ENCODE measurements around the gene ZNF10.

The ZNF10 gene

DNA sequence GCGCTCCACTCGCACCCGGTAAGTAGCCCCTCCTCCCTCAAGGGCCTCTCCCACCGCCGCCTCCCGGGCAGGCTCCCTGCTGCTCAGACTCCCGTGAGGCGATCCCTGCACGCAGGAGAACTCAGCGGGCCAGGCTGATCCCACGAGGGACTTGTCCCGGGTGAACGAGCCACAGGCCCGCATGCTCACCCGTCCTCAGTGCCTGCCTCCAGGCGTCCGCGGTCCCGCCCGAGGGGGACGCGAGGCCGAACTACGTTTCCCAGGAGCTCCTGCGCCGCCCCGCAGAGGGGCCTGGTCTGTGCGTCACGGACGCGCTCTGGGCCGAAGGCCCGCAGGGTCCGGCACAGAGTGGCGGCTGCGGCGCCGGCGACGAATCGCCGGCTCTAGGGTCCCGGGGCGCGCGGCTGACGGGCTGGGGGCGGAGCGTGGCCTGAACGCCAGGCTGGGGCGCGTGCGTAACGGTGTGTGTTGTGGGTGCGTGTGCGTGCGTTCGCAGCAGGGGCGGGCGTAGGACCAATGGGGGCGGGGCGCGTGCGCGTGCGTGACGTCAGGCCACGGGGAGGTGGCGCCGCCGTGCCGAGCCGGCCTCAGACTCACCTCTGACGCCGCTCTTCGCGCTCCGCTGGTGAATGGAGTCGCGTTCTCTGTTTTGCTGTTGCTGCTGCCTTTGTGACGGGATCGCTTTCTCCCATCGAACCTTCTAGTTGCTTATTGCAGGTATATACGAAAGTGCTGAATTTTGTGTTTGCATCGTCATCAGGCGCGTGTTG, at the start of gene ZNF10, which contains the start of gene ZNF891:
Gene ZNF10 (plus strand): TSS at position 590 of the 770 bp plus-strand sequence. CDS start 13,866 bp downstream, outside the sequence.
Gene ZNF891 (minus strand): TSS at position 237 of the 770 bp plus-strand sequence. CDS start 8,356 bp downstream, outside the sequence.
- peak; percentile 98 for DNase-seq

DNA sequence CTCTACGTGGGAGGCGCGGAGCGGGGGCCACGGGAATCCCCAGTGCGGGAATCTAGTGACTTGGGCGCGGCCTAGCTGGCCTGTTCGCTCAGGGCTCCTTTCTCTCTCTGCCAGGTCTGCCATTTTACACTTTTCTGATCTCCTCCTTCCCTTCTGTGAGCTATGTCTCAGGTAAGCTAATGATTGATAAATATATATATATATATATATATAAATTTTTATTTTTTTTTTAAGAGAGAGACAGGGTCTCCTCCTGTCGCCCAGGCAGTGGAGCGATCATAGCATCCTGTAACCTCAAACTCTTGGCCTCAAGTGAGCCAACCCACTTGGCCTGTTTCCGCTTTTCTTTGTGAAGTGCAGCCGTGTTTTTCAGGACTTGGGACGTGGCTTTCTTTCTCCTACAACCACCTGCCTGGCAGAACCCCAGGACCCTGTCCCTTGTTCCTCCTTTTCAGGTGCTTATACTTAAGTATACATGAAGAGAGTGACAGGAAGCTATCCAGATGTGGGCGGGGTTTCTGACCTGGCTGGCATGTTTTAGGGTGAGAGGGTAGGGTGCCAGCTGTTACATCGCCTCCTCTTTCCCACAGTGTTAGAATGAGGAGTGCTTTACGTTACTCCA, 49.2 kb upstream of the ZNF10 start:
- DNase-seq, result no peak

DNA sequence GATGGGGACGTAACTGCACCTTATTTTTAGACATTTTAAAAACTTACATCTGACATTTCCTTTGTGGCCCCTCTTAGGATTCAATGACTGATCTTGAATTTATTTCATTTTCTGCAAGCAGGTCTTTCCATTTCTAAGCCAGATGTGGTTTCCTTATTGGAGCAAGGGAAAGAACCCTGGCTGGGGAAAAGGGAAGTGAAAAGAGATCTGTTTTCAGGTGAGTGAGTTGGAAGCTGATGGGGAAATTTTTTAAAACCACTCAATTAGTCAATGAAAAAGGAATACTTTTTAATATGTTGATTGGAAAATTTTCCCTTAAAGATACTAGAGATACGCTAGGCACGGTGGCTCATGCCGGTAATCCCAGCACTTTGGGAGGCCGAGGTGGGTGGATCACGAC, 47.1 kb upstream of the ZNF10 start:
- DNase-seq, result no peak

DNA sequence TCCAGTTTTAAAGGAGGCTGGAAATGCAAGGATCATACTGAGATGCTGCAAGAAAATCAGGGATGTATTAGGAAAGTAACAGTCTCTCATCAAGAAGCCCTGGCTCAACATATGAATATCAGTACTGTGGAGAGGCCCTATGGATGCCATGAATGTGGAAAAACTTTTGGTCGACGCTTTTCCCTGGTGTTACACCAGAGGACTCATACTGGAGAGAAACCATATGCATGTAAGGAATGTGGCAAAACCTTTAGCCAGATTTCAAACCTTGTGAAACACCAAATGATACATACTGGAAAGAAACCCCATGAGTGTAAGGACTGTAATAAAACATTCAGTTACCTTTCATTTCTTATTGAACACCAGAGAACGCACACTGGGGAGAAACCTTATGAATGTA, 24.8 kb upstream of the ZNF10 start:
- no peak for DNase-seq

DNA sequence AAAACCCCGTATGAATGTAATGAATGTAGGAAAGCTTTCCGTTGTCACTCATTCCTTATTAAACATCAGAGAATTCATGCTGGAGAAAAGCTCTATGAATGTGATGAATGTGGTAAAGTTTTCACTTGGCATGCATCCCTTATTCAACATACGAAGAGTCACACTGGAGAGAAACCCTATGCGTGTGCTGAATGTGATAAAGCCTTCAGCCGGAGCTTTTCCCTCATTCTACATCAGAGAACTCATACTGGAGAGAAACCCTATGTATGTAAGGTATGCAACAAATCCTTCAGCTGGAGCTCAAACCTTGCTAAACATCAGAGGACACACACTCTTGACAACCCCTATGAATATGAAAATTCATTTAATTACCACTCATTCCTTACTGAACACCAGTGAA, 24.2 kb upstream of the ZNF10 start:
- no peak for DNase-seq

DNA sequence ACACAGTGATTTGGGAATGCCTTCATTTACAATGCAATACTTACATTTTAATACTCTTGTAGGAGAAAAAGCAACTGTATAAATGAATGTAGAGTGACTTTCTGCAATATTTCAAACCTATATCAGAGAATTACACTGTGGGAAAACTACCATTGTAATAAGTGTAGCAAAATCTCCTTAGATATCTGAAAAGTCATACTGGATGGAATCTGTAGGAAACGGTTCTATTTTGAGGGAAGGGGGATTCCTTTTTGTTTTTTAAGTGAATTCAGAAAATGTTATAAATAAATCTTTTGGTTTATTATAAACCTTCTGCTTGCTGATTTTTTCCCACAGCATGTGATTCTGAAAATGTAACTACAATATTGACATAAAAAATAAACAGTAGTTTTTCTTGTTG, 23.3 kb upstream of the ZNF10 start:
- no peak for DNase-seq

DNA sequence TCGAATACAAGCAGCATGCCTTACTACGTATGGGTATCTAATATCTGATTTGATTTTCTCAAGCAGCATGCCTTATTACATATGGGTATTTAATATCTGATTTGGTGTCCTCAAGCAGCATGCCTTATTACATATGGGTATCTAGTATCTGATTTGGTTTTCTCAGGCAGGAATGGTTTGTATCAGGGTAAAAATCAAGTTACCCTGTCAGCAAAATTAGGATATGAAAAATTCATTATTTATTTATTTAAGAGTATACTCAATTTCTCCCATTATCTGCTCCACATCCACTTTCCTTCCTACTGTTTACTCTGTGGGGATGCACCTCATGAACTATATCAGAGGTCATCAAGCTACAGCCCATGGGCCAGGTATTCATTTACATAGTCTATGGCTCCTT, 22.3 kb upstream of the ZNF10 start:
- no peak for DNase-seq

DNA sequence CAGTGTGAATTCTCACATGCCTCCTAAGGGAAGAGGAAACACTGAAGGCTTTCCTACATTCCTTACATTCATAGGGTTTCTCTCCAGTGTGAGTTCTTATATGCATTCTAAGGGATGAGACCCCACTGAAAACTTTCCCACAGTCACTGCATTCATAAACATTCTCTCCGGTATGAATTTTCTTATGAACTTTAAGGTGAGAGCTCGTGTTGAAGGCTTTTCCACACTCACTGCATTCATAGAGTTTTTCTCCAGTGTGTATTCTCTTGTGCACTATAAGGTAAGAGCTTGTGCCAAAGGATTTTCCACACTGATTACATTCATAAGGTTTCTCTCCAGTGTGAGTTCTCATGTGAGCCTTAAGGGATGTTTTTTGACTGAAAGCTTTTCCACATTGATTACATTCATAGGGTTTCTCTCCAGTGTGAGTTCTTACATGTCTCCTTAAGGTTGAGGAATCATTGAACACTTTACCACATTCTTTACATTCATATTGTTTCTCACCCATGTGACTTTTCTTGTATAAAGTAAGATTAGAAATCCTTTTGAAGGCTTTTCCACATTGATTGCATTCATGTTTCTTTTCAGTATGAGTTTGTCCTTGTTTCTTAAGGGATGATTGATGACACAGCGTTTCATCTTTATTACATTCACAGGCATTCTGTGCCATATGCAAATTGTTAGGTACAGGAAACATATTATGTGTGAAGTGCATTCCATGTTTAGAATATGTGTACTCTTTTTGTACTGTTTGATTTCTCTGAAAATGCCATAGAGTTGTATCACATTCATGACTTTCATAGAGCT, 9.8 kb upstream of the ZNF10 start:
- DNase-seq, result no peak

DNA sequence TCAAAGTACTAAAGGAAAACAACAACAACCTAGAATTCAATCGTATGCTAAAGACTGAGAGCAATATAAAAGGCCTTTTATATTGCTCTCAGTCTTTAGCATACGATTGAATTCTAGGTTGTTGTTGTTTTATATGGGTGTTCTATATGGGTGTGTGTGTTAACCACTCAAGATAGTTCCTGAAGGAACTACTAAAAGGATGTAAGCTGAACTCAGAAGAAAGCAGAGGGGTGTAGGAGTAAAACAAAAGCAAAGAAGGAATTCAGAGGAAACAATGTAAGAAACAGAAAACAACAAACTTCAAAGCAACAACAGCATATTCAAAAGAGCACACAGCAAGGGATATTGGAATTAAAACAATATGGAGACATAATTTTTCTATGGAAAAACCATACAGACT, 5.8 kb upstream of the ZNF10 start:
- DNase-seq, result no peak

DNA sequence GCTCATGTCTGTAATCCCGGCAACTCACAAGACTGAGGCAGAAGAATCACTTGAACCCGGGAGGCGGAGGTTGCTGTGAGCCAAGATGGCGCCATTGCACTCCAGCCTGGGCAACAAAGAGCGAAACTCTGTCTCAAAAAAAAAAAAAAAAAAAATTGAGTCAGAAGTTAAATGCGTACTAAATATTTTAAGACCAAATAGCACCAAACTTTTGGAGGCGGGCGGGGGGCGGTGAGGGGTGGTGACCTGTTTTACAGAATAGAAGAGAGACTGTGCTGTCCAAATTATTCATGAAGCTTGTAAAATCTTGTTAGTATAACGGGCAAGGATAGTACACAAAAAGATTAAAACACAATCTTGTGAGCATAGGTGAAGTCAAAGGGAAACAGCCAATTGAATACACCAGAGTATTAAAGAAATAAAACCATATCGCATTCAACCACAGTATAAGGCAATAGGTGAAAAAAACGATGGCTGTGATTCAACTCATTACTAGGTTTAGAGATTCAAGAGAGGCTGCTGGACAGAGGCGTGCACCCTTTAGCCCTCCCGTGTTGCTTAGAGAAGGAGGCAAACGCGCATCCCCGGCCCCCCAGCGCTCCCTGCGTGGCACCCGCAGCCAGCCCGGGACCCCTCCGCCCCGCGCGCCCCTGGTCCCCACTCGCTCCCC, 924 bp upstream of the ZNF10 start:
- DNase-seq, result no peak

DNA sequence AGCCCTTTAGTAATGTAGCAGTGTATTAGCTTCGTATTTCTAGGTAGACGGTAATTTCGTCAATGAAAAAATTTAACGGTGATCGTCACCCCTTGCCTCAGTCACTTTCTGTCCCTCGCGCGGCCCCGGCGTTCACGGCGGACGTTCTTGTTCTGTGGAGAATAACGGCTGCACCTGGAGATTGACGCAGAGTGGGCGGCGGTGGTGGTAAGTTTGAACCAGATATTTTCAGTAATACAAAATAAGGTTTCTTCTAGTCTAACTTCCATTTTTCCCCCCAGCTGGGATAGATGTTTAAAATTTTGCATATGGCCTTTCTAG, 341 bp downstream of the ZNF10 start:
- peak; percentile 44 for DNase-seq

DNA sequence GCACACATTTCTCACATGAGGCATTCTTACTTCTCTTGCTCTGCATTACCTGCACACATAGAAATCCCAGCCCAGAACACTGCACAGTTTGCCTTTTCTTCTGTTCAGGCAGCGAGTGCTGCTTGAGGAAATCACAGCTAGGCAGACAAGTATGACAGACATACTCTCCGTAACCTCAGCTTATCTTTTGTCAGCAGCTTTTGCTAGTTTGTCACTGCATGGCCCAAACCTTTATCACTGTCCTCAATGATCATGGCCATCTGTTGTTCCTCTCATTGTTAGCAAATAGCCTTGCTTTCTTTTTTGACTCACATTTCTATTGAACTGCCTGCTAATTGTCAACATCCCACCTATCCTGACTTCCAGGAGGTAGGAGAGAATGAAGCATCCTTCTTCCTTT, 5.3 kb downstream of the ZNF10 start:
- DNase-seq, result no peak

DNA sequence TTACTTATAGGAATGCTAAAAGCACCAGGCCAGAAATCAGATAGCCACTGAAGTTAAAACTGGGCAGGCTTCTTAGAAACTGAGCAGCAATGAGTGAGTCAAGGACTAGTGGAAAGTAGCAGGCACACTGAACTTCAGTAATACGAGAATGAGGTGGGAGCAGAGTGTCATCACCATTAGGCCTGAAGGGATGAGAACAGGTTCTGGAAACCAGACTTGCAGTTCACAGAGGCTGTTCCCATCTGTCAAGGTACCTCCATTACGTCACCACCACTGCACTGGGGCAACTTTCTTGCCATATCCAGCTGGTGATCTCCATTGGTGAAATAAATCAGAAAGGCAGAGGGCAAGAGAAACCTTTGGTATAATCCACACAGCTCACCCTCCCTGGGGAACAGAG, 15.6 kb downstream of the ZNF10 start:
- DNase-seq, result no peak

DNA sequence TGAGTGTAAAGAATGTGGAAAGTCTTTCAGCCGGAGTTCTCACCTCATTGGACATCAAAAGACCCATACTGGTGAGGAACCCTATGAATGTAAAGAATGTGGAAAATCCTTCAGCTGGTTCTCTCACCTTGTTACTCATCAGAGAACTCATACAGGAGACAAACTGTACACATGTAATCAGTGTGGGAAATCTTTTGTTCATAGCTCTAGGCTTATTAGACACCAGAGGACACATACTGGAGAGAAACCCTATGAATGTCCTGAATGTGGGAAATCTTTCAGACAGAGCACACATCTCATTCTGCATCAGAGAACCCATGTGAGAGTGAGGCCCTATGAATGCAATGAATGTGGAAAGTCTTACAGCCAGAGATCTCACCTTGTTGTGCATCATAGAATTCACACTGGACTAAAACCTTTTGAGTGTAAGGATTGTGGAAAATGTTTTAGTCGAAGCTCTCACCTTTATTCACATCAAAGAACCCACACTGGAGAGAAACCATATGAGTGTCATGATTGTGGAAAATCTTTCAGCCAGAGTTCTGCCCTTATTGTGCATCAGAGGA, 25.8 kb downstream of the ZNF10 start:
- no peak for DNase-seq

DNA sequence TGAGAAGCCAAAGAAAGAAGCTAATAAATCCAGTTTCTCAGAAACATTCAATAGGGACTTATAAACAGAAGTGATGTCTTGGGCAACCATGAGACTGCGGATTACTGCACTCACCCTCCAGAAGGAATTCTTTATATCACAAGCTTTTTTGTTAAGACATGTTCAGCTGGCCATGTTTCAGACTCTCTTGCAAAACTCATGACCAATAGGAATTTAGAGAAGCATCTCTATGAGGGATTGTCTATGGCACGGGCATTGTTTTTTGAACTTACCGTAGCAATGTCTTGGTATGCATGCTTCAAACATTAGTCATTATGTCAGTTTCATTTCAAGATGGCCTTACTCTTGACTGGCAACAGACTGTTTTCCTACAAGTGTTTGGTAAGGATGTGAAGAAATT, 35.3 kb downstream of the ZNF10 start:
- no peak for DNase-seq

DNA sequence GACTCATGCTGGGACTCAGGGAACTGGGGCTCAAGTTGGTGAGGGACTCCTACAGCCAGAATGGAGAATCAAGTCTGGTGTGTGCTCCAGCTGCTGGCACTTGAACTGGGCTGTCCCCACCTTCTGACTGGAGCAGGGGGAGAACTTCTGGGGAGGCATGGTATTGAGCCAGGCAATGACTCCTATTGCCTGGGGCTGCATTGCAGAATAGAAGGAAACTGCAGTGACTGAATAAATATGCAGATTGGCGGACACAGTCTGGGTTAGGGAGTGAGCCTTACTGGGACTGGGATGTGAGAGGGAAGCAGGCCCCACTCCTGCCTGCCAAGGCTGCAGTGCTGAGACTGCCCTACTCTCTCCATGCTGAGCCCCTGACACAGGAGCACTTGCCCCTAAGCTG, 42.1 kb downstream of the ZNF10 start:
- no peak for DNase-seq

DNA sequence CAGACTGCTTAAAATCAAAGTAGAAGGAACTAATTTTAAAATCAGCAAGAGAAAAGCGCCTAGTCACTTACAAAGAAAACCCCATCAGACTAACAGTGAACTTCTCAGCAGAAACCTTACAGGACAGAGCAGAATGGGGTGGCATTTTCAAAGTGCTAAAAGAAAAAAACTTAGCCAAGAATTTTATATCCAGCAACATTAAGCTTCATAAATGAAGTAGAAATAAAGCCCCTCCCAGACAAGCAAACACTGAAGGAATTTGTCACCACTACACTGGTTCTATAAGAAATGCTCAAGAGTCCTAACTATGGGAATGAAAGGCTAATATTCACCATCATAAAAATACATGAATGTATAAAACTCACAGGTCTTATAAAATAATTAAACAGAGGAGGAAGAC, 44.5 kb downstream of the ZNF10 start:
- no peak for DNase-seq

DNA sequence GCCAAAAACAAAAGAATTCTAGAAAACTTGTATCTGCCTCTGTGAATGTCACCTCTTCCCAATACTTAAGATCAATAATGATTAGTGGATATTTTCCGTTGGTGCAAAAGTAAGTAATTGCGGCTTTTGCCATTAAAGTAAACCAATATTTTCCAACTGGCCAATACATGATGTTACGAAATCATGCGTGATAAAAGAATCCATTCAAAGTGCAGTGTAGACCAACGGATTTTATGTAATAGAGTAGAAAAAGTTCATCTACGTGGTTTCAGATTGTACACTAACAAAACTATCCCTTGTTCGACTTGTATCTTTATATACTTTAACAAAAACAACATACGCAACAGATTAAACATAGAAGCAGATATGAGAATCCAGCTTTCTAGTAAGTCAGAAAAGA, 50.2 kb downstream of the ZNF10 start:
- no peak for DNase-seq

DNA sequence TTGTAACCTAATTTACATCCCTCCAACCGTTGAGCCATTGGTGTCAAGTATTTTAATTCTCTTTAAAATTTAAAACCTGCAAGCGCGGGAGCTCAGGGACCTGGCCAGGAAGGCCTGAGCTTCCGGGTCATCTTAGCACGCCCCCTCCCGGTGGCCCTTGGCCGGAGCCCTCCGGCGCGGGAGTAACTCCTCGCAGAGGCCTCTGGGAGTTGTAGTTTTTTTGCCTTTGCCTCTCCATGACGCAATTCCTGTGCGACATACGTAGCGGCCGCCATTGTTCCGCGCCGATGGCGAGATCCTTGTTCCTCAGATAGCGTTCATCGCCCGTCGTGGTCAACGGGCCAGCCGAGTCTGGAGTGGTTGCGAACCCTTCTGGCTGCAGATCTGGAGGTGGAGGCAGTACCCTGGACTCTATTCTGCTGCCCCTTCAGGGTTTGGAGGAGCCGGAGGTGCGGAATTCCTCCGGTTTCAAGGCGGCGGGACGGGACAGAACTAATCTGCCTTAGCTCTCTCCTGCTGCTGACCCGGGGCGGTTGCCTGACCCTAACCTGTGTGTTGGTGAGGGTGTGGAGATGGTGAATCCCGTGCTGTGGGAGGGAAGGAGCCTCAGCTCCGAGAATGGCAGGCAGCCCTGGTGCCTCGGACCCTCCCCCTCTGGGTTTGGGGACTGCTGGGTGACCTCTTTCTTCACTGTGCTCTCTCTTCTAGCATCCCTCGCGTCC, 51.0 kb downstream of the ZNF10 start, which contains the start of gene ZNF268:
Gene ZNF268 (plus strand): TSS at position 258 of the 722 bp plus-strand sequence. CDS start 503 bp downstream, outside the sequence.
- peak; percentile 86 for DNase-seq

DNA sequence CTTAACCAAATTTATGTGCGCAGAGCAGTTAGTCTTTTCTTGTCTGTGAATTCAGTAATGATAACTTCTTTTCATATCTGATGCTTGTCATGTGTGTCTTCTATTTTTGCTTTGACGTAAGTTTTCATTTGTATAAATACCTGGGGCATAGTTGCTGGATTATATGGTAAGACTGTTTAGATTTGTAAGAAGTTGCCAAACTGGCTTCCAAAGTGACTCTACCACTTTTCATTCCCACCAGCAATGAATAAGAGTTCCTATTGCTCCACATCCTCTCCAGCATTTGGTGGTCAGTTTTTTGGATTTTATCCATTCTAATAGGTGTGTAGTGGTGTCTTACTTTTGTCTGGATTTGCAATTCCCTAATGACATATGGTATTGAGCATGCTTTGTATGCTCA, 59.7 kb downstream of the ZNF10 start:
- DNase-seq, result no peak

DNA sequence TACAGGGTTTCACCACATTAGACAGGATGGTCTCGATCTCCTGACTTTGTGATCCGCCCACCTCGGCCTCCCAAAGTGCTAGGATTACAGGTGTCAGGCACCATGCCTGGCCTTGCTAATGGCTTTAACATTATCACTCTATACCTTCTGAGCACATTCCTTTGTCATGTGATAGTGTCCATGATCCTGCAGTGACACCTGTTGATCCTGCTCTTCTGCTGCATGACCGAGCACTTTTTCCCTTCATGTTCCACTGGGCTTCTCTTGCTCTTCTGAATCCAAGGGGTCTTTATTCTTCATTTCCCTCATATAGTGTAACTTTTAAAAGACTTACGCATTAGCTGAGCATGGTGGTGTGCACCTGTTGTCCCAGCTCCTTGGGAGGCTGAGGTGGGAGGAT, 62.4 kb downstream of the ZNF10 start:
- DNase-seq, result no peak

DNA sequence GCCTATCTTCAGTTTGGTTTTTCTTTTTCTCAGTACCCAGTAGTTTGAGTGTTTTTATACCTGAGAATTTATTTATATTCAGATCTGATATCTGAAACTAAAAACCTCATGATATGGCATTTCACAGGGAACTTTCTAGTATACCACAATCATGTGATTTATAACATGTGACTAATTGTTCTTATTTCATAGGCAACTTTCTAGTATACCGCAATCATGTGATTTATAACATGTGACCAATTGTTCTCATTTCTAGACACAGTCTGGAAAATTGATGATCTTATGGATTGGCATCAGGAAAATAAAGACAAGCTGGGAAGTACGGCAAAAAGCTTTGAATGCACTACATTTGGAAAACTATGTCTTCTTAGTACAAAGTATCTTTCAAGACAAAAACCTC, 71.5 kb downstream of the ZNF10 start:
- no peak for DNase-seq

Data from activated naive CD4-positive, alpha-beta T cell treated with anti-CD3 and anti-CD28 coated beads, Interleukin-2, amount 50 U/mL, for 16 hours (primary cell).